Keratinocyte (primary cell): ENCODE measurements around the gene ZNF160. TPM values are rescaled to one million over a fixed set of nuclear protein-coding genes. Genes with fewer than 3 reads are reported as not detected.

Experiments
- DNase-seq: peaks from one replicate; pipeline ENCODE4 v3.0.0-alpha.2; 2011; ENCODE audit warnings: low read depth, missing footprints, low spot score
- FAIRE-seq: peaks from 2 replicates; lab custom pipeline; 2011; peaks lifted over from hg19 to GRCh38; lab: Jason Lieb, UNC
- H2AFZ ChIP-seq: 2 replicates; pipeline ENCODE4 v1.6.0; 2012; ENCODE audit warnings: low read length, control low read depth, inconsistent platforms; ENCODE audit not compliant: control insufficient read depth
- H3K27ac ChIP-seq: 2 replicates; pipeline ENCODE4 v1.5.1; 2011; ENCODE audit warnings: low read length; ENCODE audit not compliant: control insufficient read depth, insufficient read depth
- H3K27me3 ChIP-seq: 3 replicates; pipeline ENCODE4 v1.6.0; 2011; ENCODE audit warnings: low read length; ENCODE audit not compliant: control insufficient read depth, insufficient read depth; ENCODE audit errors: extremely low read depth
- H3K36me3 ChIP-seq, 2 experiments: 2 replicates in 1 of 2; 3 replicates in 1 of 2; pipeline ENCODE4 v1.5.1; 2011; ENCODE audit warnings: low read length in 2 of 2, mild to moderate bottlenecking in 1 of 2; ENCODE audit not compliant: control insufficient read depth in 2 of 2, insufficient read depth in 2 of 2; ENCODE audit errors: extremely low read depth in 1 of 2
- H3K4me1 ChIP-seq: 3 replicates; pipeline ENCODE4 v1.5.1; 2011; ENCODE audit warnings: low read length; ENCODE audit not compliant: control insufficient read depth, insufficient read depth; ENCODE audit errors: extremely low read depth
- H3K4me2 ChIP-seq: 3 replicates; pipeline ENCODE4 v1.6.0; 2011; ENCODE audit warnings: low read depth, low read length; ENCODE audit not compliant: control insufficient read depth, insufficient read depth; ENCODE audit errors: extremely low read depth
- H3K4me3 ChIP-seq, 3 experiments: fragments of 200-600 bp in 1 of 3; sonication (generic) in 1 of 3; 2 replicates in 2 of 3; 3 replicates in 1 of 3; pipeline ENCODE4 v1.5.1; 2011 to 2016; ENCODE audit warnings: low read length in 3 of 3, mild to moderate bottlenecking in 3 of 3, control low read depth in 2 of 3, inconsistent platforms in 1 of 3, low read depth in 1 of 3, mixed read lengths in 1 of 3, mixed run types in 1 of 3, moderate library complexity in 1 of 3; ENCODE audit not compliant: control insufficient read depth in 2 of 3, insufficient read depth in 2 of 3; ENCODE audit errors: extremely low read depth in 1 of 3
- H3K79me2 ChIP-seq: 2 replicates; pipeline ENCODE4 v1.6.0; 2012; ENCODE audit warnings: low read length; ENCODE audit not compliant: control insufficient read depth, insufficient read depth
- H3K9ac ChIP-seq: 3 replicates; pipeline ENCODE4 v1.6.0; 2011; ENCODE audit warnings: low read length; ENCODE audit not compliant: control insufficient read depth, insufficient read depth; ENCODE audit errors: extremely low read depth
- H3K9me1 ChIP-seq: 3 replicates; pipeline ENCODE4 v1.6.0; 2011; ENCODE audit warnings: low read length; ENCODE audit not compliant: control insufficient read depth, insufficient read depth; ENCODE audit errors: extremely low read depth
- H3K9me3 ChIP-seq: 2 replicates; pipeline ENCODE4 v1.5.1; 2012; ENCODE audit warnings: low read depth, low read length; ENCODE audit not compliant: control insufficient read depth
- H4K20me1 ChIP-seq: 3 replicates; pipeline ENCODE4 v1.6.0; 2011; ENCODE audit warnings: low read length; ENCODE audit not compliant: control insufficient read depth, insufficient read depth; ENCODE audit errors: extremely low read depth
- EZH2 ChIP-seq: IDR thresholded peaks from one replicate; pipeline ENCODE4 v1.6.1; 2012; ENCODE audit warnings: inconsistent platforms, mild to moderate bottlenecking, low read length, moderate library complexity
- dilution Hi-C: fragments of 300-500 bp; cut with MboI; formaldehyde crosslinking; loops from one replicate; pipeline ENCODE4 v1.7.0; 2020; ENCODE audit warnings: low sequenced_read_pairs; ENCODE audit not compliant: extremely low pct_ligation_motif_present
- polyA plus RNA-seq, 5 experiments: library from polyadenylated mRNA; depleted of rRNA in 3 of 5; stranded (reverse) in 3 of 5; stranded (forward) in 1 of 5; unstranded in 1 of 5; fragments of >200 nt; gene quantifications; 1 replicate in 1 of 5; 2 replicates in 3 of 5; 3 replicates in 1 of 5; pipeline versions ENCODE4 v1.2.1 to v1.2.3, GENCODE V29; 2011 to 2012; ENCODE audit warnings: missing spikeins in 2 of 5, low read depth in 1 of 5, low replicate concordance in 1 of 5
- TF ChIP-seq, protein P1 (sequence below), 3 experiments: IDR thresholded peaks in 1 of 3; conservative IDR thresholded peaks in 1 of 3; optimal IDR thresholded peaks in 1 of 3; 2 replicates in 2 of 3; 3 replicates in 1 of 3; pipeline versions ENCODE3 to v1.5.1; 2011; ENCODE audit warnings: low read length in 3 of 3, mild to moderate bottlenecking in 3 of 3, moderate library complexity in 2 of 3, control low read depth in 1 of 3, inconsistent platforms in 1 of 3; ENCODE audit not compliant: insufficient read depth in 2 of 3; ENCODE audit errors: extremely low read depth in 1 of 3

The ZNF160 gene
- polyA plus RNA-seq, 1 donor (not counting 4 experiments of a cell fraction or from before 2014, with no cell fraction given): 14.4 TPM

DNA sequence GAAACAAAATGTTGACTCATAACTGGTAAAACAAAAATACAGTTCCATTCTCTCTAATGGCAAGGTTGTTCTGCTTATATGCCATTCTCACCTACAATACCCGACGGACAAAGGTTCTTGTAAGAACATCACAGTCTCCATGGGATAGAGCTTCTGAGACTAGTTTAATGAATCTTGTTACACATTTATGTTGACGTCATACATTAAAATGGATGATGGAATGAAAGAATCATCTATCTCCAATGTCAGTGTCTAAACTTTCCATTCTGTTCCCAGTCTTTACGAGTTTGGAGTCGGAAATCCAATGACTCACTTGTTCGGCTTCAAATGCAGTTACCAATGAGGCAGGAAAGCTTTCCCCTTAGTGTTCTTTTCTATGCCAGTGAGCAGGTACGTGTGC lies 17.7 kb downstream of the ZNF160 start:
- H3K79me2 ChIP-seq: peaks cover 4% of the 10 kb centered on the region
- no peak for FAIRE-seq
- peaks cover 19 to 32% of the 10 kb centered on the region in 2 experiments for H3K36me3 ChIP-seq
- H3K27me3 ChIP-seq: no peaks in the 10 kb centered on the region
- no peak overlapping the region for H3K4me2 ChIP-seq
- H3K27ac ChIP-seq: no peak overlapping the region
- dilution Hi-C loops: no loop called here
- no peaks in the 10 kb centered on the region for H3K4me1 ChIP-seq
- no peak overlapping the region for H2AFZ ChIP-seq
- H3K9ac ChIP-seq: no peak overlapping the region
- H3K9me1 ChIP-seq: no peaks in the 10 kb centered on the region
- peaks cover 3% of the 10 kb centered on the region for H3K9me3 ChIP-seq
- TF ChIP-seq, protein P1, sequence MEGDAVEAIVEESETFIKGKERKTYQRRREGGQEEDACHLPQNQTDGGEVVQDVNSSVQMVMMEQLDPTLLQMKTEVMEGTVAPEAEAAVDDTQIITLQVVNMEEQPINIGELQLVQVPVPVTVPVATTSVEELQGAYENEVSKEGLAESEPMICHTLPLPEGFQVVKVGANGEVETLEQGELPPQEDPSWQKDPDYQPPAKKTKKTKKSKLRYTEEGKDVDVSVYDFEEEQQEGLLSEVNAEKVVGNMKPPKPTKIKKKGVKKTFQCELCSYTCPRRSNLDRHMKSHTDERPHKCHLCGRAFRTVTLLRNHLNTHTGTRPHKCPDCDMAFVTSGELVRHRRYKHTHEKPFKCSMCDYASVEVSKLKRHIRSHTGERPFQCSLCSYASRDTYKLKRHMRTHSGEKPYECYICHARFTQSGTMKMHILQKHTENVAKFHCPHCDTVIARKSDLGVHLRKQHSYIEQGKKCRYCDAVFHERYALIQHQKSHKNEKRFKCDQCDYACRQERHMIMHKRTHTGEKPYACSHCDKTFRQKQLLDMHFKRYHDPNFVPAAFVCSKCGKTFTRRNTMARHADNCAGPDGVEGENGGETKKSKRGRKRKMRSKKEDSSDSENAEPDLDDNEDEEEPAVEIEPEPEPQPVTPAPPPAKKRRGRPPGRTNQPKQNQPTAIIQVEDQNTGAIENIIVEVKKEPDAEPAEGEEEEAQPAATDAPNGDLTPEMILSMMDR (optimal IDR thresholded peaks at IDR 0.05 in 1 of 3, IDR thresholded peaks at IDR 0.05 in 1 of 3, conservative IDR thresholded peaks at IDR 0.05 in 1 of 3; ENCODE audit: extremely low read depth in 1 of 3, insufficient read depth in 2 of 3, low read length in 3 of 3): no peak
- no peak for TF ChIP-seq EZH2
- no peak for DNase-seq
- H3K4me3 ChIP-seq: no peak overlapping the region
- no peaks in the 10 kb centered on the region for H4K20me1 ChIP-seq

DNA sequence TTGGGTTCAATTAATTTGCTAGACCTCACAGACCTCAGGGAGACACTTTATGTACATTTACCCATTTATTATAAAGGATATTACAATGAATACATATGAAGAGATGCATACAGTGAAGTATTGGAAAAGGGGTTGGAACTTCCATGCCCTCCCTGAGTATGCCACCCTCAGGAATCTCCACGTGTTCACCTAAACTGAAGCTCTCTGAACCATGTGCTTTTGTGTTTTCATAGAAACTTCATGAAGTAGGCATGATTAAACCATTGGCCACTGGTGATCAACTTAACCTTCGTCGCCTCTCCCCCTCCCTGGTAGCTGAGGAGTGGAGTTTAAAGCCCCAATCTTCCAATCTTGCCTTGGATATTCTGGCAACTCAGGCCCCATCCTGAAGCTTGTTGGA lies 20.3 kb downstream of the ZNF160 start:
- TF ChIP-seq EZH2: no peak
- TF ChIP-seq, protein P1 (optimal IDR thresholded peaks at IDR 0.05 in 1 of 3, IDR thresholded peaks at IDR 0.05 in 1 of 3, conservative IDR thresholded peaks at IDR 0.05 in 1 of 3; ENCODE audit: extremely low read depth in 1 of 3, insufficient read depth in 2 of 3, low read length in 3 of 3): no peak
- DNase-seq (no peak), FAIRE-seq (no peak)
- Histone ChIP-seq H3K27ac (no peak overlapping the region), H3K4me2 (no peak overlapping the region), H3K9me1 (no peaks in the 10 kb centered on the region), H3K36me3 (peaks cover 15 to 28% of the 10 kb centered on the region in 2 experiments), H3K9me3 (peaks cover 3% of the 10 kb centered on the region), H4K20me1 (no peaks in the 10 kb centered on the region), H3K27me3 (no peaks in the 10 kb centered on the region), H3K9ac (no peak overlapping the region), H2AFZ (no peak overlapping the region), H3K79me2 (peaks cover 4% of the 10 kb centered on the region), H3K4me1 (no peaks in the 10 kb centered on the region), H3K4me3 (no peak overlapping the region)
- dilution Hi-C loops: no loop called here
